ENCODE results near the gene MLLT1.

The MLLT1 gene

GRCh38 chr19:6232601-6233055 lies 47.1 kb downstream of the MLLT1 start:
- H3K9ac ChIP-seq (ENCODE audit: insufficient read length): no peak overlapping the region
- TF ChIP-seq EZH2 (IDR thresholded peaks at IDR 0.05) (no peak), POLR2AphosphoS5 (IDR thresholded peaks at IDR 0.05; ENCODE audit: borderline replicate concordance, low read depth, low read length) (no peak), FOXP2 (optimal IDR thresholded peaks at IDR 0.05; ENCODE audit: control extremely low read depth, extremely low read length, insufficient read depth) (no peak)
- H3K27ac ChIP-seq: no peak overlapping the region
- no peak overlapping the region for H3K4me3 ChIP-seq
- DNase-seq (ENCODE audit: low read depth, low spot score): no peak
- no peaks in the 10 kb centered on the region for H3K9me3 ChIP-seq (ENCODE audit: low read depth, low read length)
- H3K36me3 ChIP-seq (ENCODE audit: insufficient read depth, low read length): peaks cover 13% of the 10 kb centered on the region

- TF ChIP-seq POLR2AphosphoS5 (IDR thresholded peaks at IDR 0.05; ENCODE audit: borderline replicate concordance, low read depth, low read length) (no peak), FOXP2 (optimal IDR thresholded peaks at IDR 0.05; ENCODE audit: control extremely low read depth, extremely low read length, insufficient read depth) (no peak), EZH2 (IDR thresholded peaks at IDR 0.05) (no peak)
- no peak for DNase-seq (ENCODE audit: low read depth, low spot score)
- H3K9ac ChIP-seq (ENCODE audit: insufficient read length): no peak overlapping the region
- peaks cover 25% of the 10 kb centered on the region for H3K36me3 ChIP-seq (ENCODE audit: insufficient read depth, low read length)
- H3K9me3 ChIP-seq (ENCODE audit: low read depth, low read length): no peaks in the 10 kb centered on the region
- H3K4me3 ChIP-seq: no peak overlapping the region
- no peak overlapping the region for H3K27ac ChIP-seq
Measured at GRCh38 chr19:6230991-6231448, 48.8 kb downstream of the MLLT1 start.

- H3K4me3 ChIP-seq: no peak overlapping the region
- DNase-seq (ENCODE audit: low read depth, low spot score): no peak
- H3K36me3 ChIP-seq (ENCODE audit: insufficient read depth, low read length): peaks cover 28% of the 10 kb centered on the region
- H3K27ac ChIP-seq: no peak overlapping the region
- H3K9ac ChIP-seq (ENCODE audit: insufficient read length): no peak overlapping the region
- H3K9me3 ChIP-seq (ENCODE audit: low read depth, low read length): no peaks in the 10 kb centered on the region
- TF ChIP-seq FOXP2 (optimal IDR thresholded peaks at IDR 0.05; ENCODE audit: control extremely low read depth, extremely low read length, insufficient read depth) (no peak), POLR2AphosphoS5 (IDR thresholded peaks at IDR 0.05; ENCODE audit: borderline replicate concordance, low read depth, low read length) (no peak), EZH2 (IDR thresholded peaks at IDR 0.05) (no peak)
Measured at GRCh38 chr19:6229951-6230712, 49.6 kb downstream of the MLLT1 start.

GRCh38 chr19:6229216-6229913 lies 50.4 kb downstream of the MLLT1 start:
- DNase-seq (ENCODE audit: low read depth, low spot score): no peak
- no peak for TF ChIP-seq FOXP2 (optimal IDR thresholded peaks at IDR 0.05; ENCODE audit: control extremely low read depth, extremely low read length, insufficient read depth)
- TF ChIP-seq EZH2 (IDR thresholded peaks at IDR 0.05): no peak
- TF ChIP-seq POLR2AphosphoS5 (IDR thresholded peaks at IDR 0.05; ENCODE audit: borderline replicate concordance, low read depth, low read length): no peak
- Histone ChIP-seq H3K27ac (no peak overlapping the region), H3K9me3 (ENCODE audit: low read depth, low read length) (no peaks in the 10 kb centered on the region), H3K4me3 (no peak overlapping the region), H3K36me3 (ENCODE audit: insufficient read depth, low read length) (peaks cover 28% of the 10 kb centered on the region), H3K9ac (ENCODE audit: insufficient read length) (no peak overlapping the region)

- peaks cover 28% of the 10 kb centered on the region for H3K36me3 ChIP-seq (ENCODE audit: insufficient read depth, low read length)
- no peak overlapping the region for H3K9ac ChIP-seq (ENCODE audit: insufficient read length)
- TF ChIP-seq EZH2 (IDR thresholded peaks at IDR 0.05): no peak
- TF ChIP-seq POLR2AphosphoS5 (IDR thresholded peaks at IDR 0.05; ENCODE audit: borderline replicate concordance, low read depth, low read length): no peak
- TF ChIP-seq FOXP2 (optimal IDR thresholded peaks at IDR 0.05; ENCODE audit: control extremely low read depth, extremely low read length, insufficient read depth): no peak
- H3K4me3 ChIP-seq: no peak overlapping the region
- DNase-seq (ENCODE audit: low read depth, low spot score): no peak
- H3K27ac ChIP-seq: 0 out of 2 replicates have a peak overlapping the region, but pooled peaks have one; percentile 31
- H3K9me3 ChIP-seq (ENCODE audit: low read depth, low read length): no peaks in the 10 kb centered on the region
Measured at GRCh38 chr19:6228551-6229215, 51.1 kb downstream of the MLLT1 start.

- Histone ChIP-seq H3K4me3 (no peak overlapping the region), H3K27ac (0 out of 2 replicates have a peak overlapping the region, but pooled peaks have one; percentile 31), H3K9ac (ENCODE audit: insufficient read length) (no peak overlapping the region), H3K9me3 (ENCODE audit: low read depth, low read length) (no peaks in the 10 kb centered on the region), H3K36me3 (ENCODE audit: insufficient read depth, low read length) (peaks cover 28% of the 10 kb centered on the region)
- TF ChIP-seq POLR2AphosphoS5 (IDR thresholded peaks at IDR 0.05; ENCODE audit: borderline replicate concordance, low read depth, low read length): no peak
- no peak for TF ChIP-seq EZH2 (IDR thresholded peaks at IDR 0.05)
- no peak for TF ChIP-seq FOXP2 (optimal IDR thresholded peaks at IDR 0.05; ENCODE audit: control extremely low read depth, extremely low read length, insufficient read depth)
- no peak for DNase-seq (ENCODE audit: low read depth, low spot score)
Measured at GRCh38 chr19:6227936-6228325, 51.8 kb downstream of the MLLT1 start.

- no peak for DNase-seq (ENCODE audit: low read depth, low spot score)
- Histone ChIP-seq H3K36me3 (ENCODE audit: insufficient read depth, low read length) (peaks cover 28% of the 10 kb centered on the region), H3K27ac (no peak overlapping the region), H3K9me3 (ENCODE audit: low read depth, low read length) (no peaks in the 10 kb centered on the region), H3K9ac (ENCODE audit: insufficient read length) (no peak overlapping the region), H3K4me3 (no peak overlapping the region)
- no peak for TF ChIP-seq FOXP2 (optimal IDR thresholded peaks at IDR 0.05; ENCODE audit: control extremely low read depth, extremely low read length, insufficient read depth)
- no peak for TF ChIP-seq POLR2AphosphoS5 (IDR thresholded peaks at IDR 0.05; ENCODE audit: borderline replicate concordance, low read depth, low read length)
- no peak for TF ChIP-seq EZH2 (IDR thresholded peaks at IDR 0.05)
Measured at GRCh38 chr19:6227156-6227935, 52.4 kb downstream of the MLLT1 start.

Measured in SK-N-MC (cell line).